Measurements from ENCODE around the gene SRGAP3.

The SRGAP3 gene

GRCh38 chr3:9198899-9199335, 50.5 kb downstream of the SRGAP3 start:
- DNase-seq, result no peak

GRCh38 chr3:9198261-9198660, 51.2 kb downstream of the SRGAP3 start:
- no peak for DNase-seq

DNA sequence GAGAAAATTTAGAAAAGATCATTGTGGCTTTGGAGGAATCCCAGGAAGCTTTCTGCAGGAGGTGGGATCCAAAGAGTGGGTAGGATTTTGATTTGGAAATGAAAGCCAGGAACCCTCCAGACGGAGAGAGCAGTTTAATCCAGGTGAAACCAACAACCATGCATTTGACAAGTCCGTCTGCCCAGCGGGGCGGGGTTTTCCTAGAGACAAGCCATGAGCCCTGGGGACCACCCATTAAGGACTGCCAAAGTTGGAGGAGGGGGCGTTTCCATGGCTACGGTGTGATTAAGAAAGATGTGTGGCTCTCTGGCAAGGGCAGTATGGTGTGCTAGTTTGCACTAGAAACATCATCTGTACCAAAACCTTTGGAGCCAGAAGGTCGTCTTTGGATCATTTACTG, 53.4 kb downstream of the SRGAP3 start:
- no peak for DNase-seq

DNA sequence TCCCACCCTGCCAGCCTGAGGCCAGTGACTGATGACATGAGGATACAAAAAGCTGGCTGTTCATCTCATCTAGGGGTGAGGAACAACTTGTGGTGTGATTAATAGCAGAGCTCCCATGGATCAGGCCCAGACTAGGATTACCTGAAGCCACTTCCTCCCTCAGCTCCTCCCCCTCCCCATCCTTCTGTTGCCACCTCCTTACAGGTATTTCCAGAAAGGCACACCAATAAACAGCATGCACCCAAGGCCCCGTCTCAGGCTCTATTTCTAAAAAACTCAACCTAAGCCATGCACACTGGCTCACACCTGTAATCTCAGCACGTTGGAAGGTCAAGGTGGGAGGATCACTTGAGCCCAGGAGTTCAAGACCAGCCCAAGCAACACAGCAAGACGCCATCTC, 54.1 kb downstream of the SRGAP3 start:
- no peak for DNase-seq

DNA sequence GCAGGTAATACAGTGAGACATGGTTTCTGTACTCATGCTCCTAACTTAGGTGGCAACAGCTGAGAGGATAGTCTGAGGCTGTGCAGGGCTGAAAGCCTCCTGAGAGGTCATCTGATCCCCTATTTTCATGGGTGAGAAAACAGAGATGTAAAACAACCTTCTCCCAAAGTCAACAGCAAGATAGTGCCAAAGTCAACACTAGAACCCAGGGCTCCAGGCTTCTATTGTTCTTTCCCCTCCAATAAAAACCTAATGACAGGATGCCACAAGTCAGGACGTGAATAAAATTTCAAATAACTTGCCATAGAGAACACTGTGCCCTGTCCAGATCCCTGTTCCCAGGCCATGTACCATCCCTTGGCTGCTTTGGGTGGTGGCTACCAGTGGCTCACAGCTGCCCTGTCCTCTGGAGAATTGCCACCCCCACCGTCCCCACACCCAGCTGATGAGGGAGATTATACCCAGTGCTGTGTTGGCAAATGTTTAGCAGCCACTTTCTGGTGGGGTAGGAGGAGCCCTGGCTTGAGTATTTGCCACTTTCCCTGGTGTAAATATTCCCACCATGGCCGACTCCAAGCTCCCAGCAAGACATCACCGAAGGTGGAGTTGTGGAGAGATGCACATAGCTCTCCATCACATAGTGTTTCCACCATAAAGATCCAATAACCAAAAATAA, 54.8 kb downstream of the SRGAP3 start:
- DNase-seq, result no peak

DNA sequence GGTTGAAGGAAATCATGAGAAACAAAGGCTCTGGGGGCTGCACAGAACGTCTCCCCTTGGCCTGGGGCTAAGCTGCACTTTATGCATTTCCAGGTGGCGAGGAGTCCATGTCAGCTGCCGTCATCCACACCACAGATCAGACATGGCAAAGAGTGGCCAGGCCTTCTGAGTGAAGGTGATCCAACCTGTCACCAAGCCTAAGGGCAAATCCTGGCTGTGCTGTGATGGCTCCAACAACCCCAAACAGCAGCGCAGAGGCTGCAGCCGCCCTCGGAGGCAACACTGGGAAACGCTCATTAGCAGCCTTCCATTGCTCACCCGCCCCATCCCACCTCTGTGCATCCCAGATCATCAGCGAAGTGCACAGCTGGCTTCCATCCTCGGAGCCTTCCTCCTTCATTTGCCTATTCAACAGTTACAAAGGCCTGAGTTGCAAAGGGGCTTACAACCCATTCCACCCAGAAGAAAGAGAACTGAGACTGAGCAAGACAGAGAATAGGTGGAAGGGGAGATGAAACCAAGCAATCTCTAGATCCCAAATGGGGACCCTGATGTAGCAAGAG, 55.7 kb downstream of the SRGAP3 start:
- no peak for DNase-seq

- no peak for DNase-seq
Observed at GRCh38 chr3:9193211-9193610, 56.2 kb downstream of the SRGAP3 start.

GRCh38 chr3:9192248-9193025, 57.0 kb downstream of the SRGAP3 start:
- no peak for DNase-seq

DNA sequence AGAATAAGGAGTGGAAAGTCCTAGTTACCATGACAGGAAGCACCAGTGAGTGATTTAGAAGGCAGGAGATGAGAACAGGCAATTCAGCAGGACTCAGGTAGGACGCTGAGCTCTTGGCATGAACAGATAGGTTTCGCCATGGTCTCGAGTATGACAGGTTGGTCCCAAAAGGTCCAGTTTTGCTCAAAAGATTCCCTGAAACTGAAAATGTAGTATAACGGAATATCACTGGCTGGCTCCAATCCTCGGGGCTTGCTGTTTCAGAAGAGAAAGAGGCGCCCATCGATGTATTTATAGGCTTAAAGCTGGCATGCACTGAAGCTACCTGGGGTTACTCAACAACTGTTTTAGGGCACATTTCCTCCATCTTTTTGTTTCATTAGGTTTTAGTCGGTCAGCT, 59.2 kb downstream of the SRGAP3 start:
- DNase-seq, result no peak

- DNase-seq, result no peak
Observed at GRCh38 chr3:9188583-9188982, 60.9 kb downstream of the SRGAP3 start.

GRCh38 chr3:9185701-9186100, 63.7 kb downstream of the SRGAP3 start:
- no peak for DNase-seq

DNA sequence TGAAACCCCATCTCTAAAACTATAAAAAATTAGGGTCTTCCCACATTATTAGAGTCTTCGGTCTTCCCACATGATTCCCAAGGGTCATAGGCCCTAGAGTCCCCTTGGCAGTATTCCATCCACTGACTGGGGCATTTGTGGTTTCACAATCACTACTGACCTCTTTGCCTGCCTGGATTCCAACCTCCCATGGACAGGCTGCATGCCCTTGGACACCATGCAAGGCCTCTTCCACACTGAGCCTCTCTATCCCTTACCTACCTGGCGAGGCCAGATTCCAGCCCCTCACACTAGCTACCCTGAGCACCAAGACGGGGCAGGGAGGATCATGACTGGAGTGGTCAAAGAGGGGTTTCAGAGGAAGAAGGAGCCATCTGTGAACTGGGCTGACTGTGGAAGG, 64.4 kb downstream of the SRGAP3 start:
- no peak for DNase-seq

- DNase-seq, result no peak
Observed at GRCh38 chr3:9184461-9184835, 65.0 kb downstream of the SRGAP3 start.

DNA sequence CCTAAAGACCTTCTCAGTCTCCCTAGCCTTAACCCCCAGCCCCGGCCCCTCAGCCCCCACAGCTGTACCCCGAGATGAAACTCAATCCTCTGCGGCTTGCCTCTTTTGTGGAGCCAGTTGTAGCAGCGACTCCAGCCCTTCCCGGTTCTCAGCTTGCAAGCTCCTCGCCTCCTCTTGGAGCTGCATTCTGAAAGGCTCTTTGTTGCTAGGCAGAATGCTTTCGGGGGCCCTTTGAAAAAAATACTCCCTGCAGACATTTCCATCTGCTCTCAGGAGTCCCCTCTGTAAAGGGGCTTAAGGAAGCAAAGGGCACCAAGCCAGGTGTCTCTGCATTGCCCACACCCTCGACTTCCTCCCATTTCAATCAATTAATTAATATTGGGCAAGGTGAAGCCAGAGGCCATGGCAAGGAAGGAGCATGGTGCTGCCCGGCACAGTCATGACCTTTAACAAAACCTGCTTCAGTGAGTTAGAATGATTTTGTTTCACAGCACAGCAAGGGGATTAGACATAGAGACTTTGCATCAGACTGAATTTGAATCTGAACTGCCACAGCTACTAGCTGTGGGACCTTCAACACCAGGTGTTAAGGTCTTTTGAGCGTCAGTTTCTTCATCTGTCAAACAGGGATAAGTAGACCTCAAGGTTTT, 65.5 kb downstream of the SRGAP3 start:
- DNase-seq, result no peak

- DNase-seq, result no peak
Observed at GRCh38 chr3:9183011-9183410, 66.4 kb downstream of the SRGAP3 start.

- no peak for DNase-seq
Observed at GRCh38 chr3:9180764-9181117, 68.7 kb downstream of the SRGAP3 start.

GRCh38 chr3:9179826-9180763, 69.4 kb downstream of the SRGAP3 start:
- no peak for DNase-seq

- DNase-seq, result no peak
Observed at GRCh38 chr3:9178697-9179096, 70.7 kb downstream of the SRGAP3 start.

GRCh38 chr3:9175421-9175820, 74.0 kb downstream of the SRGAP3 start:
- no peak for DNase-seq

DNA sequence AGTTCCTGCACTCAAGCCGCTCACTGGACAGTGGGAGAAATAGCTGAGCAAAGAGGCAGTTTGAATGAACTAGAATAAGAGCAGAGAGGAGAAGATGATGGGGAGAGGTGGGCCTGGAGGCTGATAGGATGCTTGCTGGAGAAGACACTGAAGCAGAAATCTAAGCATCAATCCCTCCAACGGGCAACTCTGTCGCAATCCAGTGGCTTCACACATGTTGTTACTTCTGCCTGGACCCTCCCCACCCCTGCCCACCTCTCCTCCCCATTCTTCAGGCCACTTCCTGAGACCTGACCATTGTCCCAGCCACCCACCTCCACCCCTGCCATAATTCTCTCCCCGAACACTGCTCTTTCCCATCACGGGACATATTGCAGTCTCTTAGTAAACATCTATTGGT, 76.0 kb downstream of the SRGAP3 start:
- no peak for DNase-seq

- DNase-seq, result no peak
Observed at GRCh38 chr3:9172851-9173321, 76.6 kb downstream of the SRGAP3 start.

DNA sequence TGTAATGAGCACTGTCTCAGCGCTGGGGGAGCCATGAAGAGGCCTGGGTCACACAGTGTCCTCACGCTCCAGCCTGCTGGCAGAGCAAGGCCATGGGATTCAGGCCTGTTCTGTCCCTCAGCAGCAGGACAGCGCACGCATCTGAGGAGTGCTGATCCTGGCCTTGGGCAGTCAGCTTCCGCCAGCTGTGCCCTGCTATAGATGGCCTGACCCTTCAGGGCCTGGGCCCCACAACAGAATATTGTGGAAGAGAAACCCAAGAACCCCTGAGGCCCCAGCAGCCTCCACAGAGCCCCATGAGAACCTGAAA, 78.6 kb downstream of the SRGAP3 start:
- no peak for DNase-seq

All from activated CD4-positive, alpha-beta T cell treated with anti-CD3 and anti-CD28 coated beads, Interleukin-2, amount 50 U/mL, for 1 hour (primary cell).